Thyroid gland (tissue), 4 donors: Measurements from ENCODE around the gene MGLL.

Experiments
- POLR2A ChIP-seq, 2 donors: fragments of 450-650 bp; IDR thresholded peaks; one replicate each; pipeline ENCODE4 v1.6.1; 2017; ENCODE audit warnings: antibody characterized with exemption in 2 of 2, mild to moderate bottlenecking in 2 of 2, moderate library complexity in 1 of 2
- TF ChIP-seq, protein P1 (sequence below), 6 experiments: fragments of 200-600 bp in 3 of 6; fragments of 450-650 bp in 3 of 6; sonication (generic) in 3 of 6; IDR thresholded peaks; one replicate each; pipeline ENCODE4 v1.5.1; 2016 to 2019; ENCODE audit warnings: antibody characterized with exemption in 6 of 6, mild to moderate bottlenecking in 2 of 6, inconsistent platforms in 1 of 6, moderate library complexity in 1 of 6

DNA sequence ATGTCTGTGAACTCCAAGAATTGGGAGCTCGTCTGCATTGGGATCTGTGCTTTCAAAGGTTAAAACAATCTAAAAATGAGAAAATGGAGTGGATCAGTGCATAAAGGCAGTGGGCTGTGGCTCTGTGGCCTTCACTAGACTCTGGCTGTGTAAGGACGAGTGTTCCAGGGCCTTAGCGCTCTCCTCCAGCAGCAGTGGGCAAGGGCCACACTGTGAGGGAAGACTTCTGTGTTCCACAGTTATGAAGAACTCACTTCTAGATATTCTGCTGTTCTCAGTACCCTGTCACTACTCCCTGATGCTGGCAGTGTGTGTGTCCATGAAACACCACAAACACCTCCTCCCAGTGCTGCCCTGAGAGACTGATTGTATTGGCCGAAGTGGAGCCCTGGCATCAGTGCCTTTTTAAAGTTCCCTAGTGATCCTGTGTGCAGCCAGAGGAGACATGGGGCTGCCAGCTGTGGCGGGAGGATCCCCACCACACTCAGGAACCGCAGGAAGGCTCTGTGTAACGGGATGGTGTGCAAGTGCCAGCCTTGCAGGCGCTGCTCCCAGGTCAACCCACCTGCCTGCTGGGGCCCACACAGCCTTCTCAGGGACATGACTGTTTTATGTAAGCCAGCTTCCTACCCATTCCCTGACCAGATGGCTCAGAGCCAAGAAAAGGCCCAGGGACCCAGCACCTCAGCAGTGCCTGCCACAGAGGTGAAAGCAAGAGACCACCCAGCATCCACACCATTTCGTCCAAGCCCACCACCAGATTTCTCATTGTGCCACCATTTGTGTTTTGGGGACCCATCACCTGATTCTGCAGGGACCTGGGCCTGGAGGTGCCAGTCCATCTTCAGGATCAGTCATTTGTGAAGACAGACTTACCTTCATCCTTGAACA is 109.2 kb downstream of the MGLL start:
- TF ChIP-seq, protein P1, sequence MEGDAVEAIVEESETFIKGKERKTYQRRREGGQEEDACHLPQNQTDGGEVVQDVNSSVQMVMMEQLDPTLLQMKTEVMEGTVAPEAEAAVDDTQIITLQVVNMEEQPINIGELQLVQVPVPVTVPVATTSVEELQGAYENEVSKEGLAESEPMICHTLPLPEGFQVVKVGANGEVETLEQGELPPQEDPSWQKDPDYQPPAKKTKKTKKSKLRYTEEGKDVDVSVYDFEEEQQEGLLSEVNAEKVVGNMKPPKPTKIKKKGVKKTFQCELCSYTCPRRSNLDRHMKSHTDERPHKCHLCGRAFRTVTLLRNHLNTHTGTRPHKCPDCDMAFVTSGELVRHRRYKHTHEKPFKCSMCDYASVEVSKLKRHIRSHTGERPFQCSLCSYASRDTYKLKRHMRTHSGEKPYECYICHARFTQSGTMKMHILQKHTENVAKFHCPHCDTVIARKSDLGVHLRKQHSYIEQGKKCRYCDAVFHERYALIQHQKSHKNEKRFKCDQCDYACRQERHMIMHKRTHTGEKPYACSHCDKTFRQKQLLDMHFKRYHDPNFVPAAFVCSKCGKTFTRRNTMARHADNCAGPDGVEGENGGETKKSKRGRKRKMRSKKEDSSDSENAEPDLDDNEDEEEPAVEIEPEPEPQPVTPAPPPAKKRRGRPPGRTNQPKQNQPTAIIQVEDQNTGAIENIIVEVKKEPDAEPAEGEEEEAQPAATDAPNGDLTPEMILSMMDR (IDR thresholded peaks at IDR 0.05), result no peak
- no peak for TF ChIP-seq POLR2A (IDR thresholded peaks at IDR 0.05)
